Psoas muscle (tissue), 8 donors: Measurements from ENCODE around the gene CTU2. TPM values are rescaled to one million over a fixed set of nuclear protein-coding genes. Genes with fewer than 3 reads are reported as not detected.

ENCODE experiments used
- ATAC-seq, 4 donors: fragments of 200-7000 bp; cut with Tn5 transposase; one replicate each; pipeline ENCODE4 v1.9.1; 2020; ENCODE audit warnings: moderate library complexity in 3 of 4, mild to moderate bottlenecking in 2 of 4
- DNase-seq, 2 donors: peaks; one replicate each; pipeline ENCODE4 v3.0.0-alpha.2; 2020
- H3K27ac ChIP-seq: fragments of 200-600 bp; one replicate; pipeline ENCODE4 v1.8.0; 2022
- H3K27me3 ChIP-seq, 3 donors: fragments of 200-600 bp in 1 of 3; one replicate each; pipeline versions ENCODE4 v1.6.1 to v1.8.0; 2013 to 2022; ENCODE audit warnings: low read length in 2 of 3, mild to moderate bottlenecking in 2 of 3, moderate library complexity in 1 of 3; ENCODE audit not compliant: insufficient read depth in 3 of 3
- H3K36me3 ChIP-seq, 2 donors: fragments of 200-600 bp in 1 of 2; one replicate each; pipeline versions ENCODE4 v1.6.1 to v1.8.0; 2013 to 2022; ENCODE audit warnings: low read depth in 1 of 2, mild to moderate bottlenecking in 1 of 2, moderate library complexity in 1 of 2; ENCODE audit not compliant: insufficient read depth in 1 of 2
- H3K4me1 ChIP-seq: fragments of 200-600 bp; one replicate; pipeline ENCODE4 v1.8.0; 2022
- H3K4me3 ChIP-seq: fragments of 200-600 bp; one replicate; pipeline ENCODE4 v1.8.0; 2022; ENCODE audit warnings: mild to moderate bottlenecking
- H3K9me3 ChIP-seq: fragments of 200-600 bp; one replicate; pipeline ENCODE4 v1.8.0; 2022
- WGBS, 3 donors: extraction: QIAGEN DNeasy Blood & Tissue Kit; methylation state at CpG; one replicate each; pipeline versions ENCODE4 v1.1.6 to v1.1.7; 2013; 5-methylcytosine and 5-hydroxymethylcytosine counted together
- intact Hi-C, 2 donors: fragments of 100-400 bp; cut with DNase I; formaldehyde crosslinking; loops; one replicate each; pipeline versions ENCODE4 v1.11.0 to v1.14.2; 2022
- polyA plus RNA-seq, 3 donors: library from polyadenylated mRNA; stranded (reverse); fragments of 200-250 nt; gene quantifications; one replicate each; pipeline ENCODE4 v1.2.3, GENCODE V29; 2013
- total RNA-seq, 4 donors: library from RNA; stranded (reverse); fragmentation: NEBNext Ultra II Directional in 2 of 4; extraction: Animal tissue kit (Norgen Biotek cat#: 25700) in 2 of 4; gene quantifications; one replicate each; pipeline versions ENCODE4 v1.2.1 to v1.2.4, GENCODE V29; 2021 to 2023
- TF ChIP-seq, protein P1 (sequence below): fragments of 200-600 bp; IDR thresholded peaks from one replicate; pipeline ENCODE4 v1.8.0; 2022; ENCODE audit warnings: antibody characterized with exemption
- donor health status: healthy with polysubstance abuse.
- donor health status: DM: no; HTN: no; CAD: no; lungs with moderate emphysema.
- donor health status: Bipolar disorder and iron deficiency.
- donor health status: healthy.
- donor health status: DM: yes; HTN: yes; CAD: no.
- donor health status: DM: no; HTN: no; CAD: no.
- donor health status: DM: no; HTN: no; CAD: no.
- donor health status: DM: yes; HTN: yes; CAD: no.

CTU2 gene
- total and polyA plus RNA-seq, 7 donors: 12.4 to 24.1 (median 20.2) TPM

DNA sequence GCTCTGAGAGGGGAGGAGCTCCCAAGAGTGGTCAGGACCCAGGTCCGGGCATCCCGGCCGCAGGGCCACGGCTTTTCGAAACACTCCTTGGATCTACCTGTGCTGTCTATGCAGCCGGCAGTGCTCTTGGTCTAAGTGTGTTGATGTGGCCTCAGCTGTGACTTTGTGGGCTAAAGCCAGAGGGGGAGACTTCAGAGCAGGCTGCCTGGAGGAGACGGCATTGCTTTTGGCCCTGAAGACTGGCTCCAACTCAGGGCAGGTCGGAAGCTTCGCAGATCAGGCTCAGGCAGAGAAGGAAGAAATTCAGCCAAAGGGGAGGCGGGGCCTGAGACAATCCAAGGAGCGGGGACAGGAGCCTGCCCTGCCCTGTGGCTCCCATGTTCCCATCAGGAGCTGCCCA lies 47.3 kb downstream of the CTU2 start:
- no peak overlapping the region for H3K4me3 ChIP-seq
- H3K4me1 ChIP-seq: no peaks in the 10 kb centered on the region
- peaks cover 0 to 7% (median 4%) of the 10 kb centered on the region in 3 donors for H3K27me3 ChIP-seq
- 73 to 90% (median 86%) methylated on average over 11 of the region's 11 CpGs for WGBS, 3 donors
- H3K36me3 ChIP-seq: no peaks in the 10 kb centered on the region
- no peak overlapping the region for H3K27ac ChIP-seq
- DNase-seq (no peak), ATAC-seq (no peak)
- TF ChIP-seq, protein P1, sequence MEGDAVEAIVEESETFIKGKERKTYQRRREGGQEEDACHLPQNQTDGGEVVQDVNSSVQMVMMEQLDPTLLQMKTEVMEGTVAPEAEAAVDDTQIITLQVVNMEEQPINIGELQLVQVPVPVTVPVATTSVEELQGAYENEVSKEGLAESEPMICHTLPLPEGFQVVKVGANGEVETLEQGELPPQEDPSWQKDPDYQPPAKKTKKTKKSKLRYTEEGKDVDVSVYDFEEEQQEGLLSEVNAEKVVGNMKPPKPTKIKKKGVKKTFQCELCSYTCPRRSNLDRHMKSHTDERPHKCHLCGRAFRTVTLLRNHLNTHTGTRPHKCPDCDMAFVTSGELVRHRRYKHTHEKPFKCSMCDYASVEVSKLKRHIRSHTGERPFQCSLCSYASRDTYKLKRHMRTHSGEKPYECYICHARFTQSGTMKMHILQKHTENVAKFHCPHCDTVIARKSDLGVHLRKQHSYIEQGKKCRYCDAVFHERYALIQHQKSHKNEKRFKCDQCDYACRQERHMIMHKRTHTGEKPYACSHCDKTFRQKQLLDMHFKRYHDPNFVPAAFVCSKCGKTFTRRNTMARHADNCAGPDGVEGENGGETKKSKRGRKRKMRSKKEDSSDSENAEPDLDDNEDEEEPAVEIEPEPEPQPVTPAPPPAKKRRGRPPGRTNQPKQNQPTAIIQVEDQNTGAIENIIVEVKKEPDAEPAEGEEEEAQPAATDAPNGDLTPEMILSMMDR: no peak
- no peaks in the 10 kb centered on the region for H3K9me3 ChIP-seq
- intact Hi-C loops: no loop called here

DNA sequence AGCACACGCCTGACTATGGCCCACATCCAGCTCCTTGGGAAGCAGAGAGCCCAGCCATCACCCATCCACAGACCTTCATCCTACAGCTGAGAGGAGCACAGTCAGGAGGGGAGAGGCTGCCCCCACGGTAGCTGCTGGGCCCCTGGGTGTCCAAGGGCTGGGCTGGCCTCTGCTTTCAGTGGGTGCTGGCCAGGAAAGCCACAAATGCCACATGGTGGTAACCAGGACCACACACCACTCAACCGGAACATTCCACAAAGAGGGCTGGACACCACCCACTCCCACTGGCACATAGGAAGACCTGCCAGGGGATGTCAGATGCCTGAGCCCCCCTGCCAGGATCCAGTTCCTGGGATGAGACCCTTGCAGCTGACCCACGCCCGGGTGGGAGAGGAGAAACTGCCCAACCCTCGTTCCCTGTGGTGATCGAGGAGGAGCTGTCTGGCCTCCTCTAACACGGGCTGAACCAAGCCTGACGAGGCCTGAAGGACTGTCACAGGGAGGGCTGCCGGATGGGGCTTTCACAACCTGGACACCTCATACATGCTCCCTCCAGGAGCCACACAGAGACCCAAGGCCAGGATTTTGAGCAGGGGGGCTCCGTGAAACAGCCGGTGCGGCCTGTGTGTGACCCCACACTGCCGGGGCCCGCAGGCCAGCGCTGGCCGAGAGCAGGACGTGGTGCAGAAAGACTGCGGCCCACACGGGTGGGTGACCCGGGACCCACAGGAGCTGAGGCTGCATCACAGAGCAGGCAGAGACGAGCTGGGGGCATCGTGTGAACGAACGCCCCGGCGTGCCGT lies 48.0 kb downstream of the CTU2 start:
- TF ChIP-seq, protein P1: no peak
- no peak for DNase-seq
- no peak overlapping the region for H3K27ac ChIP-seq
- H3K36me3 ChIP-seq: no peaks in the 10 kb centered on the region
- H3K4me1 ChIP-seq: no peaks in the 10 kb centered on the region
- intact Hi-C loops: no loop called here
- no peak overlapping the region for H3K4me3 ChIP-seq
- H3K27me3 ChIP-seq: peaks cover 0 to 12% (median 4%) of the 10 kb centered on the region in 3 donors
- WGBS, 3 donors: 78 to 88% (median 82%) methylated on average over 23 to 28 of the region's 28 CpGs
- ATAC-seq: no peak
- no peaks in the 10 kb centered on the region for H3K9me3 ChIP-seq

DNA sequence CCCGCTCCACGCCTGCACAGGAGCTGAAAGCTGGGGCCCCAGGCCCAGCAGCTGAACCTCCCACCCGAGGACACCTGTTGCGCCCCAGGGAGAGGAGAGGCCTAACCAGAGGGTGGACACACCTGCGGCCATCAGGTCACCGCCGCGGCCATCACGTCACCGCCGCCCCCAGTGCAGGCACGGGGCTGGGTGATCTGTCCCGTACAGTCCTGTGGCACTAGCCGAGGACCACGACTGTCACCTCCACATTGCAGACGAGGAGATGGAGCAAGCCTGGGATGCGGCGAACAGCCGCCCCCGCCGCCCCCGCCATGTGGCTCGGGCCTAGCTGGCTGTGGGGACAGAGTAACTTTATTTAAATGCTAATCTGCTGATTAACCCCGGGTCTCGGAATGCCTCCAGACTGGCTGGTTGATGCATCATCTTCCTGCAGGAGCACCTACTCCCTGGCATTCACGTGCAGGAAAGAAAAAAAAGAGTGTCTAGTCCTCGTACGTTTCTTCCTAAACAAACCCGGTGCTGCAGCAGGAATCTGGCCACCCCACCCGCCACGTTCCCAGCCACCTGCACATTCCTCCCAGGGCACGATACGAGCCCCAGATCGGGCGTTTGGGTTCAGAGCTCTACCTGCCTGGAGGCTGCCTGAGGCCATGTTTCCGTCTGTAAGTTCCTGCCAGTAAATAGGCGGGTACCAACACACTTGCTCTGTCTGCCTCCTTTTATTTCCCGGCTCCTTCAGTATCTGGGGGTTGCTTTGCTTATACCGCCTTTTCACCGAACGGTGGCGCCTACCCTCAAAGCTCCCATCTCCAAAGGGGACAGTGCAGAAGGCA lies 48.8 kb downstream of the CTU2 start:
- Histone ChIP-seq H3K9me3 (no peaks in the 10 kb centered on the region), H3K4me3 (no peak overlapping the region), H3K4me1 (no peaks in the 10 kb centered on the region), H3K36me3 (no peaks in the 10 kb centered on the region), H3K27ac (no peak overlapping the region), H3K27me3 (peaks cover 0 to 12% (median 7%) of the 10 kb centered on the region in 3 donors)
- ATAC-seq: no peak
- WGBS, 3 donors: 62 to 83% (median 75%) methylated on average over 42 of the region's 42 CpGs
- TF ChIP-seq, protein P1: no peak
- intact Hi-C loops: no loop called here
- no peak for DNase-seq

DNA sequence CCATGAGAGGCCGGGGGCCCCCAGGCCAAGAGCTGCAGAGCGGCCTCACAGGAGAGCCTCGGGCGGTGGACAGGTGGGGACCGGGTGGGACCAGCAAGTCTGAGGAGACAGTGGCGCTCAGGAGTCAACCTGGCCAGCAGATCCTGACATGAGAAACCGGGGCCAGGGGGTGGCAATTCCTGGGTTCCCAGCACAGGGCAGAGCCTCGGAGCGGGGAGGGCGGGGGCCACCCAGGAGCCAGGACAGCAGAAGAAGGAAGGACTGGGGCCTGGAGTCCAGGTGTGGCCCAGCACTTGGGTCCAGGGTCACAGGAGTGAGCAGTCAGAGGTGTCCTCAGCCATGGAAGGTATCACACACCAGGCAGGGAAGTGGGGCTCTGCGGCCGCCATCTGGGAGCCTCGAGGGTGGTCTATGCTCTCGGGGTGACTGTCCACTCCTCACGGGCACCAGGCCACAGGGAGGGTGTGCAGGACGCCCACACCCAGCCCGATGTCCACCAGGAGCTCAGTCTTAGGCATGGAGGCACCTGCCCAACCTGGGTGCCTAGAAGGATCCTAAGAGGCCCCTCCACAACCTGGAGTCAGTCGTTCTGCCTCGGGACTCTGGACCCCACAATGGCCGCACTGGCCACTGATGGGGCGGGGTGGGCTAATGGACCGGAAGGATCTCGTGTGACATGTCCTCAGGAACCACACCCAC lies 49.6 kb downstream of the CTU2 start:
- 79 to 87% (median 84%) methylated on average over 20 to 23 of the region's 23 CpGs for WGBS, 3 donors
- TF ChIP-seq, protein P1: no peak
- no peak for DNase-seq
- no peak for ATAC-seq
- peaks cover 0 to 12% (median 7%) of the 10 kb centered on the region in 3 donors for H3K27me3 ChIP-seq
- intact Hi-C loops: no loop called here
- no peaks in the 10 kb centered on the region for H3K36me3 ChIP-seq
- no peak overlapping the region for H3K4me3 ChIP-seq
- H3K9me3 ChIP-seq: no peaks in the 10 kb centered on the region
- H3K4me1 ChIP-seq: no peaks in the 10 kb centered on the region
- no peak overlapping the region for H3K27ac ChIP-seq
